GM21723 (cell line): ENCODE measurements around the gene ADAM12.

ENCODE experiments used
- ATAC-seq: cut with Tn5 transposase; IDR thresholded peaks from one replicate; pipeline ENCODE4 v1.9.1; 2021; ENCODE audit warnings: mild to moderate bottlenecking, moderate library complexity; ENCODE audit not compliant: unreplicated experiment

The ADAM12 gene

GRCh38 chr10:126387931-126388911, at the start of gene ADAM12:
ADAM12 (minus strand) TSS chr10:126388477; CDS start chr10:126388145, 332 bp downstream.
- no peak for ATAC-seq

DNA sequence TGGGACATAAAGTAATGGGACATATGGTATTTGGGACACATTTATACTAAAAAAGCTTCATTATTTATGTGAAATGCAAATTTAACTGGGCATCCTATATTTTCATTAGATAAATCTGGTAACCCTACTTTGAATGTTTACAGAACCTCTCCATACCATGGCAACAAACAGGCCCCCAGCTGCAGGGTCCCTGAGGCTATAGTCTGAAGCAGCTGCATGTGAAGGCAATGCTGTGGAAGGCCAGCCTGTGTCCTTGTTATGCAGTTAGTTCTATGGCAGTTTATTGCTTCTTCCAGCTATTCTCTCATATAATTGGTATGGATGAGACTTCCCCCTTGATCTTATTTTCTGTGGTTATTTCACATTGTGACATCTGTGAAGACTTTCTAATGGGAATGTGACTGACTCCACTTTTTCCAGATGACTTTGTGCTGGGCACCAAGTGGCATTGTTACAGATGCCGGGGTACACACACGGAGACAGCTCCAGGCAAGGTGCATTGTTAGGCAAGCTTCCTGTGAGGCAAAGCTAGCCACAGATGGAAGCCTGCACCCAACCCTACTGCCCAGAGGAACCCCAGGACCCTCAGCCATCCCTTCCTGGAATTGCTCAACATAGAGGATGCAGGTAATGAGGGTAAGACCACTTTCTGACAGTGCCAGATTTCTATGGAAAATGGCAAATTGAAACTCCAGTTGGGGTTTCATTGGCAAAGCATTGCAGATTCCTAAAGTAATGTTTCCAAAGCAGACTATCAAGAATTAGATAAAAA, 49.5 kb upstream of the ADAM12 start:
- ATAC-seq = no peak

- ATAC-seq = no peak
Observed at GRCh38 chr10:126434235-126434634, 46.0 kb upstream of the ADAM12 start.

DNA sequence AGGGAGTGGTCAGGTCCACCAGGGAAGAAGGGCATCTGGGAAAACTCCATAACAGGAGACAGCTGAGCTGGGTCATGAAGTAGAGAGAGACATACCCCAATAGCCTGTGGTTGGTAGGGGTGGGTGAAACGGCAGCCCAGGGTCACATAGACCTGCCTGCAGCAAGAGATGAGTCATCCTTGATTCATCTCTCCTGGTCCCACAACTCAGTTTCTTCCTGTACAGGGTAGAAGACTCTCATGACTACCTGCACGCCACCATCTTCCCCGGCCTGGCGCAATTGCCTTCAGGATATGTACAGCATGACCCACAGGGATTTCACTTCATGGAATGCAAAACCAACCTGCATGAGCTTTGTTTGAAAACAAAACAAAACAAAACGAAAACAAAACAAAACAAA, 45.1 kb upstream of the ADAM12 start:
- ATAC-seq = no peak

- ATAC-seq = no peak
Observed at GRCh38 chr10:126432507-126432906, 44.2 kb upstream of the ADAM12 start.

GRCh38 chr10:126431816-126432215, 43.5 kb upstream of the ADAM12 start:
- no peak for ATAC-seq

GRCh38 chr10:126430512-126430911, 42.2 kb upstream of the ADAM12 start:
- no peak for ATAC-seq

- ATAC-seq = no peak
Observed at GRCh38 chr10:126429275-126429674, 41.0 kb upstream of the ADAM12 start.

DNA sequence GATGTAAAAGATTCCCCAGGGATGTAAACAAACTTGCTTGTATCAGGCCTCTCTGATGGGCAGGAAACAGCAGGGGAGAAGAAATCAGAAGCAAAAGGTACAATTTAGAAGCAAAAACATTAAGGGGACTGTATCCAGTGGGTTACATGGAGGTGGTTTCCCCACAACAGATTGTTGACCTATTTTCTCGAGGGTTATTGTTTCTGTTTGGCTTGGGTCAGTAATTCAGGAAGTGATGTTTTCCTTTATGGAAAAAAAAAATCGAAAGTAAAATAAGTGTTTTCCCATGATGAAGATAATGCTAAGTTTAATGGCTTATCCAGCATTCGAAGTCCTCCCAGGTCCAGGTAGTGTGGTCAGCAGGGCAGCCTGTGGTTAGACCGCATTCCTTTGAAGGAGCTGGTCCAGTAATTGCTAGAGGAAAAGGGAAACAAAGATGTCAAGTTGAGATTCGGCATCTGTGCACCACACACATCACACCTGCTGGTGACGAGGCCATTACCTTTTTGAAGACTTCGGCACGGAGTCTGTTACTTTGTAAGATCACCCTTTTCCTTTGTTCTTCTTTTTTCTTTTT, 37.3 kb upstream of the ADAM12 start:
- no peak for ATAC-seq

DNA sequence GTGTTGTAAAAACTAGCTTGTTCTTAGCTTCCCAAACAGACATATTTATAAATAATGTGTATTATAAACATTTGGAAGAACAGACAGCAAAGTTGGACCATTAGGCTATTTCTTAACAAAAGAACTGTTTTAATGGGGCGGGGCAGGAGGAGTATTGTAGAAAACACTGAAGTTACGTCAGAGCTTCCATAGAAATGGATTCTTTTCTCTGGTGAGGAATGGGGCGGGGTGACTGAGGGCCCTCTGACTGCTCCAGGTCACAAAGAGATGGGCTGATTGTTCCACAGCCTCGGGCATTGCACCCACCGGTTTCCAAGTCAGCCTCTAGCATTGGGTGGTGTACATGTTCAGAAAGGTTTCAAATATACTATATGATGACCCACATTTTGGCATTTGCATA, 36.8 kb upstream of the ADAM12 start:
- ATAC-seq = no peak

GRCh38 chr10:126423732-126424491, 35.6 kb upstream of the ADAM12 start:
- no peak for ATAC-seq

DNA sequence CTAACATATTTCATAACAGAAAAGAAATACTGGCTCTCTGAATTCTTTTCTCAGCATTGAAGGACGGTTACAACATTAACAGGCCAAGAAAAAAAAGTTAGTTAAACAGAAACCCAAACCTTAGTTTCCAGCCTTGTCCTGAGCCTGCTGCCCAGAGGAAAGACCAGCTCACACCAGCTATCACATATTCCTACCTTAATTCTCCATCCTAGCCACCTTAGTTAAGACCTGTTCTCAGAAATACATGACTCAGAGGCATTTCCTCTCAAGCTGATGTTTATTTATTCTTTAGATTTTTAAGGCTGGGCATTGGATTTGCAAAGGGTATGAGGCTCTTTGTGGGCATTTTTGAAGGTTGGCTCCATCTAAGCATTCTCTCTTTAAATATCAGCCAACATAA, 34.3 kb upstream of the ADAM12 start:
- no peak for ATAC-seq

DNA sequence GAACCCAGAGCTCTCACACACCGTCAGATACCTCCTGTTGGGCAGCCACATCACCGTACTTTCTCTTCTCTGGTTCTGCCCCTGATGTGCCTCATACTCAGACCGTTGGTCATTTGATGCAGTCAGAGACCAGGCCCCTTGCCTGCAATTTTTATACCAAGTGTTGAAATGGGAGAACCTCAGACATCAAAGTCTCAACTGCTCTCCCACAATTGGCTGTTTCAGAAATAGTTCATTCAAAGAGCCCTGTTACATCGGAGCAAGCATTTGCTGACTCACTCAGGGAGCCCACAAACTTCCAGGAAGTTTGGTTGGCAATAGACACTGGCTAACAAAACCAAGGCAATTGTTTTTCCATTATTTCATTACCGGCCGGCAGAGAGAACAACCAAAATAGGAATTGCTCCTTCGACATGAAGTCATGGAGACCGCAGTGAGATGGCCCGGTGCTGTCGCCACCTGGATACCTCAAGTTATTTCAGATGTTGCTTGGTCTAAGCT, 33.5 kb upstream of the ADAM12 start:
- ATAC-seq = no peak

- ATAC-seq = no peak
Observed at GRCh38 chr10:126420567-126421300, 32.5 kb upstream of the ADAM12 start.

DNA sequence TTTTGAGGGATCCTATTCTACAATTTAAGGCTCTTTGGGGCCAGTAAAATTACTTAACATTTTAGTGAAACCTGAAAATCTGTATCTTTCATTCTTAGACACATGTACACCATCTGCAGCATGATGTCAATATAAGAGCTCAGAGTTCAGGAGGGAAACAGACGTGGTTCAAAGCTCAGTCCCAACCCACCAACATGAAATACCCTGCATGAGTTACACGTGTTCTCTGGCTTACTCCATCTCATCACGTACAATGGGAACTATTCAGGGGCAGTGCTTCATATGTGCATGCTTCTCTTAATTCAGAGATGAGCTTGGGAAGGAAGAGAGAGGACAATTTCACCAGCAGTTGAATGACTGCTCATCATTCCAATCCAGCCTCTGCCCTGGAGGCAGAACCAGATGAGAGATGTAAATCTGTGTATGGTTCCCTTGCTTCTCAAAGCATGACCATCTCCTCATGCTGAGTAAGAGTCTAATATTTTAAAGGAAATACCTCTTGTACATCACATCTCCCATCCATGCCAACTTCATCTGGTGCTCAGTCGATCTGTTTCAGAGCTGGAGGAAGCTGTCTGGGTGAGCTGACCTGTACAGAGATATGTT, 29.0 kb upstream of the ADAM12 start:
- ATAC-seq = no peak

DNA sequence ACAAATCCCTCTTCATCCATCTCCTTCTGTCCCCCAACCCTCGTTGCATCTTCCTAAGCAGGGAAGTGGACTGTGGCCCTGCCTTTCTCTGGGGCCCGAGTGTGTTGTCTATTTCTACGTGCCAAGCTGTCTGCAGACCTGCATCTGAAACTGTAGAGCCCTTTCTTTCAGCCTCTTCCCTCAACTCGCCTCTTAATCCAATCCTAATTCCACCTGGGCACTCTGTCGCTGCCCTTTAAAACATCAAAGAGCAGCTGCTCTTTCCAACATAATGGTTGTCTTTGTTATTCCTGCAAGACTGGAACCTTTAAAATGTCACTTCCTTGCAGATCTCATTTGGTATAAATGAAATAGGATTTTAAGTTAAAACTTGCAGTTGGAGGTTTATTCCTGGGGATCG, 21.5 kb upstream of the ADAM12 start:
- ATAC-seq = no peak

GRCh38 chr10:126408953-126409641, 20.8 kb upstream of the ADAM12 start:
- no peak for ATAC-seq

- no peak for ATAC-seq
Observed at GRCh38 chr10:126407831-126408230, 19.6 kb upstream of the ADAM12 start.

GRCh38 chr10:126405239-126405775, 17.0 kb upstream of the ADAM12 start:
- ATAC-seq = no peak
